GM21367 (cell line): ENCODE results near the gene ZNF283.

Experiments used
- ATAC-seq: cut with Tn5 transposase; IDR thresholded peaks from one replicate; pipeline ENCODE4 v1.9.1; 2021; ENCODE audit not compliant: unreplicated experiment

The ZNF283 gene

DNA sequence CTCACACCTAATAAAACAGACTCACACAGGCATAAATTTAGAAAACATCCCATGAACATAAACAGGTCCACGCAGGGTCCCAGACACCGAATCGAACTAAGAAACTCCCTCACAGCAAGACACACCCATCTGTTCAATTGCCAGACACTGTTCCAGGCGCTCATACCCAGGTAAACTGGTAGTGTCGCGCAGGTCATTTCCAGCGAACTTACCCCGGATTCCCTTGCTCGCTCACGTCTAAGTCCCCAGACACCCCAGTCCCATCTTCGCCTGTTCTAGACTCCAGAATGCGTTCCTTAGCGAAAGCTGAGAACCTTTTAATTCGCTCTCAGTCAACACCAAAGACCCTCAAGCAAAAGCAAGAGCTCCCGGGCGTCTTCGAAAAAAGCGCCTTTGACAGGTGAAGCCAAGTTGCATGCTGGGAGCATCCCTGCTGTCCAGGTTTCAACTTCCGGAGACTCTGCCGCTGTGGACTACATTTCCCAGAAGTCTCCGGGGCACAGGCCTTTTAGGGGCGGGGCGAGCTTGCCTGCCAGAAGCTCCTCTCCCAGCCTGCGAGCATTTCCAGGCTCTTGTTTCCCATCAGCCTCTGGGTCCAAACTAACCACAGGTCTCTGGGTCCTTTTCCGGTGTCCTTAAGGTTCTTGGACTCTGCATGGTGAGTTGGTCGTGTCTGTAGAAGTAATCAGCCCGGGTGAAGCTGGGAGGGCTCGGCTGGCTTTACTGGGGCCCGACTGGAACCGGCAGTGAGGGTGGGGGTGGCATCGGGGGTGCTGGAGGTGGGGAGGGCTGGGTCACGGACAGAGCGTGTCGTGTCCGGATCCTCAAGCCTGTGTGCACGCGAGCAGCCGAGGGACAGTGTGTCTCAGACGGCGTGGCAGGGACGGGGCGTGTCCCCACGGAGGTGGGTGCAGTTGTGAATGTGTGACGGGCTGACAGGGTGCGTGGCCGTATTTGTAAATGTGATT, at the start of gene ZNF283:
TSS of gene ZNF283 (plus strand) at position 535 of the 968 bp plus-strand sequence. CDS start 6,184 bp downstream, outside the sequence.
- no peak for ATAC-seq

DNA sequence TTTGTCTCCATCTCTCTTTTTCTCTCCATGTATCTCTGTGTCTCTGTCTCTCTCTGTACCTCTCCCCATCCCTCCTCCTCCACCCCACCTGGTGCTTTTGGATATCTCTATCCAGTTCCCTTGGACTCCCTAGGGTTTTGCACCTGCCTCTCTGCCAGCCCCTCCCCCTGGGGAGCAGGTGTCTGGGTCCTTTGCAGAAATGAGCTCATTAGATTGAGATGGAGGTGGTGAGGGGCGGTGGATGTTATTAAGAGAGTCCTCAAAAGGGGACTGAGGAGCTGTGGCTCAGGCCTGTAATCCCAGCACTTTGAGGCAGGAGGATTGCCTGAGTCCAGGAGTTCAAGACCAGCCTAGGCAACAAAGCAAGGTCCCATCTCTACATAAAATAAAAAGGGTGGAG, 48.5 kb upstream of the ZNF283 start:
- no peak for ATAC-seq

- no peak for ATAC-seq
Measured at GRCh38 chr19:43779147-43779819, 47.8 kb upstream of the ZNF283 start.

GRCh38 chr19:43779820-43780219, 47.3 kb upstream of the ZNF283 start:
- ATAC-seq, result no peak

DNA sequence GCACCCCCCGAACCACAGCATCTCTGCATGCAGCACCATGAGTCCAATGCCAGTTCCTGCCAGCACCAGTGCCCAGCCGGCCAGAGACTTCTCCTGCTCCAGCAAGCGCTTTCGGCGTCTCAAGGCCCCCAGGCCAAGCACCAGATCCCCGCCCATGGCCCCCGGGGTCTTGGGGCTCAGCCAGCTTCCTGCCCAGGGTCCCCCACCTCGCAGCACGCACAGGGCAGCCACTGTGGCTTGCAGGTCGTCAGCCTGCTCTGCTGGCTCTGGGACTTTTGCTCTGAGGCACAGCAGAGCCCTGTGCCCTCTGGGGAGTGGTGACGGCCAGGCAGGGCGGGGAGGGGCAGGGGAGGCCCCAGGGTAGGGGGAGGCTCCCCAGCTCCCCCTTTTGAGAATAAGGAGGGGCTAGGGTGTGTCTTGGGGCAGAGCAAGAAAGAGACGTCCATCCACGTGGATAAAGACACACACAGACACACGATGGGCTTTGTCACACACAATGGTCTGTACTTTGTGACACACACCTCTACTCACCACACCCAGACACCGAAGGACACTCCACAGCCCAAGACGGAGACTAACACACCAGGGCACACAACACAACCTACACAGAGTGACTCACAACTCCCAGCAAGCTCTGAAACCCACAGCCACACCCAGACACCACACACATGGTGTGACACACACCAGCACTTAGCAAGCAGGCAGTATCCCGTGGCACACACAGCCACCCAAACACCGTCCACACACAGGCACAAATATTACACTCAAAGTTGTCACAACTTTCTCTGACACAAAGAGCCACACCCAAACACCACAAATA, 46.2 kb upstream of the ZNF283 start, which contains the start of gene KCNN4:
TSS of gene KCNN4 (minus strand) at position 268 of the 820 bp plus-strand sequence. CDS start at position 156, 112 bp downstream.
- no peak for ATAC-seq

DNA sequence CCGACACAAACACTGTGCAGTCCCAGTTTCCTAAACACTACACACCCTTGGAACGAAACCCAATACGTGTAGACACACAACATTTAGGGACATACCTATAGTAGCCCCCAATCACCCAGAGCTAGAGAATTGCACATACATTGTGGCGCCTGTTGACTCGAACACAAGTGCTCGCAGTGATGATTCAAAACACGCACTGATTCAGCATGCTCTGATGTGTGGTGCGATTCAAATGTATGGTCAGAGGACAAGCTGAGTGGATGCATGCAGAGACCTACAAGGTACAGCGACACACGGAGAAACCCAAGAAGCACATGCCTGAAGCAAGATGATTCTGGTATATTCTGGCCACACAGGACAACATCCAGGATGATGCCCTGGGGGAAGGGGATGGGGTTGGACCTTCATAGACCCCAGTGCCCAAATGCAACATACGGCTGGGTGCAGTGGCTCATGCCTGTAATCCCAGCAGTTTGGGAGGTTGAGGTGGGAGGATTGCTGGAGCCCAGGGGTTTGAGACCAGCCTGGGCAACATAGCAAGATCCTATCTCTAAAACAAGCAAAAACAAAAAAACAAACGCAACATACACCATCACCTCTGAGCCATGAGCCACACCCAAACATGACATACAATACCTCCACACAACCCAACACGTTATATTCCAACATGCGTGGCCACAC, 45.4 kb upstream of the ZNF283 start:
- ATAC-seq, result no peak

GRCh38 chr19:43782311-43782660, 44.8 kb upstream of the ZNF283 start:
- ATAC-seq, result no peak

DNA sequence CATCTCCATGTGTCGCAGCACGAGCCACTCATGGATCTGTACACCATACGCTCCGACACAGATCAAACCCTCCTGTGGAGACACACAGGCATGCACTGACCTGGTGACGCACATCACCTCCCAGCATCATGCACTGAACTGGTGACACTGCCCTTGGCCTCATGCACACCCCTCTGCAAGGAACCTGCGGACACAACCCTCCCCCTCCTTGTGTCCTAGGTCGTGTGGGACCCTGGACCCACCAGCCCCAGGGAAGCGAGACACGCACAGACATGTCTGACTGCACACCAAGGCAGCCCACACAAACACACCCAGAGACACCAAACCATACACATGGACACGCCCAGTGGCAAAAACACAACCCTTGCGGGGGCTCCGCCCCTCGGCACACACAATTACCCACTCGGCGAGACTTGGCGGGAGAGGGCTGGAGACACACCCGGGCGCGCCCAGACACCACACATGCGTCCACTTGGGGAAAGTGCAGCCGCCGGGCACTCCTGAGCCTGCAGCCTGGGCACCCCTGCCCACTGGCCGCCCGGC, 44.4 kb upstream of the ZNF283 start:
- ATAC-seq, result no peak

GRCh38 chr19:43783636-43784035, 43.5 kb upstream of the ZNF283 start:
- ATAC-seq, result no peak

DNA sequence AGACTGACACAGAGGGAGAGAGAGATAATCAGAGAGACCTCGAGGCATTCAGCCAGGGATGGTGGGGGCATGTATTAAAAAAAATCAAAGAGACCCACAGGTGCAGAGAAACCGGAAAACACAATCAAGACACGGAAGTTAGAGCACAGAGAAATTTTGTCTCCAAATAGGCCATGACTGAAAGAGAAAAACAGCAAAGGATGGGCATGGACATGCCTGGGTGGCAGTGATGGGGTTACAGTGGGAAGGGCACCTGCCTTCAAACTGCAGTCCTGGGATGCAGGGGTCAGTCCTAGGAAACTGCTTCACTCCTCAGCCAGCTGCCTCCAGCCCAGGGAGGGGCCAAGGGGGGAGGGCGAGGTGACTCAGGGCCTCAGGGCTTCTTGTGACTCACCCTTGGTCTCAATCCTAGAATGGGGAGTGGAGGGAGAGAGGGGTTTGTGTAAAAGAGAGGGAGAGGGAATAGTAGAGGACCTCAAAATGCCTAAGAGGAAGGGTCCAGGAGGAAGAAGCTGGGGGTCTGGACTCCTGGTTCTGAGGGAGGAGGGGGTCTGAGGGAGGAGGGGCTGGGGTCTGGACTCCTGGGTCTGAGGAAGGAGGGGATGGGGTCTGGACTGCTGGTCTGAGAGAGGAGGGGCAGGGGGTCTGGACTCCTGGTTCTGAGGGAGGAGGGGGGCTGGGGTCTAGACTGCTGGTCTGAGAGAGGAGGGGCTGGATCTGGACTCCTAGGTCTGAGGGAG, 42.7 kb upstream of the ZNF283 start:
- ATAC-seq, result no peak

DNA sequence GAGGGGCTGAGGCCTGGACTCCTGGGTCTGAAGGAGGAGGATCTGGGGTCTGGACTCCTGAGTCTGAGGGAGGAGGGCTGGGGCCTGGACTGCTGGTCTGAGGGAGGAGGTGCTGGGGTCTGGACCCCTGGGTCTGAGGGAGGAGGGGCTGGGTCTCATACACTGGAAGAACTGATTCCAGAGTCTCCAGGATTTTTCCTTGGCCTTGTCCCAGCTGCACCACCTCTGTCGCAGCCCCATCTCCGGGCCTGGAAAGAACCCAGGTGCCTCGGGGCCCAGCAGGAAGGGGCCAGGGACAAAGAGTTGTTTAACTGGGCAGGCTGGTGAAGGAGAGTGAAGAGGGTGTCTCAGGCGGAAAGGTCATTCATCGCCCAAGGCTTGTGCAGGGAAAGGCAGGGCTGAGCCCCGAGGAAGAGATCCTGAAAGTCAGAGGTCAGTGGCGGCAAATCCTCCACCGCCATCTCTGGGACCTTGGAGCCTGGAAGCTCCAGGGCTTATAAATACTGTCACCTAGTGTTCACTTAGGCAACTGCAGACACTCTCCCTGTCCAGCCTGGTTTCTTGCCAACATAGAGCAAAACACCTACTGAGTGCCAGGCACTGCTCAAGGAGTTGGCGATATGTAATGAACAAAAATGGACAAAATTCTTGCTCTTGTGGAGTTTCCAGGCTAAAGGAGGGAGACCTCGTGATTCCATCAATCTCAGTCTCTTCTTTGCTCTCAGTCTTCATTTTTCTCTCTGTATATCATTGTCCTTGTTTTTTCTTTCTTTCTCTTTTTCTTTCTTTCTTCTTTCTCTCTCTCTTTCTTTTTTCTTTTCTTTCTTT, 41.9 kb upstream of the ZNF283 start:
- no peak for ATAC-seq

GRCh38 chr19:43786665-43787064, 40.5 kb upstream of the ZNF283 start:
- ATAC-seq, result no peak

DNA sequence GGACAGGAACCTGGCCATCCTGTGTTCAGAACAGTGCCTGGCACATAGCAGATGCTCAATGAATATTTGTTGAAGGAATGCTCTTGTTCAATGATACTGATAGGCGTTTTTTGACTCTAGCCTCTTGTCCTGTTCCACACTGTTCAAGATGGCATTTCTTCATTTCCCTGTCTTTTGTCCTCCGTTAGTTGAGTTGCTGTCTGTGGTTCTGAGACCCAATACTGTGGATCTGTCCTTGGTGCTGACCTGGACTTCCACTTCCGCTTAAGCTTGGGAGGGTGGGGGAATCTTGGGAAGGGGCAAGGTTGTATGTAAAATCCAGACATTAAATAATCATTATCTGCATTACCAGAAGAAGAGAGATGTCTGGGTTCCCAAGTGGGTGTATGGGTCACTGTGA, 38.1 kb upstream of the ZNF283 start:
- ATAC-seq, result no peak

DNA sequence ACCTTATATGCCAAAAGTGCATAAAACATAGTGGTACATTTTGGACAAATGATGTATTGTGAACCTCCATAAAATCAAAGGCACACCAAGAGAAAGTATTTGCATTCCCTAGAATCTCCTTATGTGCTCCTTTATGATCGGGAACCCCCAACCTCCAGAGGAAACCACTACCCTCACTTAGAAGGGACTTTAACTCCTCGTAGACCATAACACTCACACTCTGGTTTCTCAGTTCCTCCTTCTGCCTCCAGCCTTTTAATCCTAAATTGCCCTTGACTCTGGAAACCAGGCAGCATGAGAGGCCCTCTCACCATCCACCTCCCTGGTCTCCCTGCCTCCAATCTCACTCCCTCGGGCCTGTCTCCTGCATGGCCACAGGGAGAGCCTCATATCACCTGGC, 36.5 kb upstream of the ZNF283 start:
- no peak for ATAC-seq

- no peak for ATAC-seq
Measured at GRCh38 chr19:43797118-43797517, 30.0 kb upstream of the ZNF283 start.

DNA sequence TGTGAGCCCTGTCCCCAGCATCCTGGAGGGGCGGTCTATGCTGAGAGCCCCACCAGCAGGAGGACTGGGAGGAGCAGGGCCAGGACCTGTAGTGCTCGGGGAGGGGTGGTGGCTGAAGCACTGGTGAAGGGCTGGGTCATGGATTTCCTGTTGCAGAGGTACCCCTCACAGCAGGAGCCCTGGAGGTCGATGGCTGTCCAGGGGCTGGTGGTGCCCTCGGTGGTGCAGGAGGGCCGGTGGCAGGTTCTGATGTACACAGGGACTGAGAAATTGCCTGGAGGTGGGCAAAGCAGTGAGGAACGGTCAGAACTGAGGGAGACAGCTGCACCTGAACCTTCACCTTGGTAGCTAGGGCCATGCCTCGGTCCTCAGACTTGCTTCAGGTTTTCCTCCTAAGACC, 29.6 kb upstream of the ZNF283 start:
- ATAC-seq, result no peak

GRCh38 chr19:43798026-43798545, 29.0 kb upstream of the ZNF283 start:
- no peak for ATAC-seq

- ATAC-seq, result no peak
Measured at GRCh38 chr19:43798546-43799409, 28.3 kb upstream of the ZNF283 start.
